NCI-H69 (cell line): ENCODE measurements around the gene MN1.

Experiments used
- DNase-seq: peaks from one replicate; lab custom pipeline; 2025; lab: John Stamatoyannopoulos, UW

Gene MN1

DNA sequence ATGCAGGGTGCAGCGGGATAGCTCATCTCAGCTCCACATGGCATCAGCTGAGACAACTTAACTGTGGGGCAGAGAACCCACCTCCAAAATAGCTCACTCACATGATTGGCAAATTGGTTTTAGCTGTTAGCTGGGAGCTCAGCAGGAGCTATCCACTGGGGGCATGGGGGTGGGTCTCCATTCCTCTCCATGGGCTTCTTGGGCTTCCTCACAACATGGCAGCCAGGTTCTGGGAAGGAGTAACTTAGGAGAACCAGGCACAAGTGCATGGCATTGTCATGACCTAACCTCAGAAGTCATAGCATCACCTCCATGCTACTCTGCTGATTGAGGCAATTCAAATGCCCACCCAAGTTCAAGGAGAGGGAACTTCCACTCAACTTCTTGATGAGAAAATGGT, 85.5 kb downstream of the MN1 start:
- no peak for DNase-seq

DNA sequence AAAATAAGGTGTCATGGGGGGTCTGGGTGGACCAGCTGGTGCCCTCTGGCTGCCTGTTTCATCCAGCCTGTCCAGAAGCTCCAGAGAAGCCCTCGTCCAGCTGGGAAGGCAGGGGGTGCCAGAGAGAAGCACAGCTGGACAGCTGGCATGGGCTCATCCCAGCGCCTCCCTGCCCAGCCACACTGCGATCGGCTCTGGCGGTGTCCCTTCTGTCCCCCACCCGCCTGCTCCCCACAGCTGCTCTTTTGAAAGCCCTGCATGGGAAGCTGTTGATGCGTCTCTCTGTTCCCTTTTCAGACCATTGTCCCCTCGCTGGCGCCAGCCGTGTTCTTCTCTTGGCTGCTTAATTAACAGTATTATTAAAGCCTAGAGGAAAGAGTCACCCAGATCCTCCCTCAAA, 86.5 kb downstream of the MN1 start:
- DNase-seq: peak; percentile 26

DNA sequence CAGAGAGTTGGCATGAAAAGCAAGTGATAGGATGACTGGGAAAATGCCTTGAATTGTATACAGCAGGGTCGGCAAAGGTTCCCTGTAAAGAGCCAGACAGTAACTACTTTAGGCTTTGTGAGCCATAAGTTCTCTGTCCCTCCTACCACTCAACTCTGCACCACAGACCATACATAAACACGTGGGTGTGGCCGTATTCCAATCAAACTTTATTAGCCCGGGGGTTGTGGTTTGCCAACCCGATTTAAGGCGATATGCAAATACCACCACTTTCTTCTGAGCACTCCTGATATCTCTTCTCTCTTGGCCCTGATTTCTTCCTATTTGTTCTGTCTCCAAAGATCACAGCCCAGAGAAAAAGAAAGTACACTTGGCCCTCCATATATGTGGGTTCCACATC, 87.5 kb downstream of the MN1 start:
- no peak for DNase-seq

DNA sequence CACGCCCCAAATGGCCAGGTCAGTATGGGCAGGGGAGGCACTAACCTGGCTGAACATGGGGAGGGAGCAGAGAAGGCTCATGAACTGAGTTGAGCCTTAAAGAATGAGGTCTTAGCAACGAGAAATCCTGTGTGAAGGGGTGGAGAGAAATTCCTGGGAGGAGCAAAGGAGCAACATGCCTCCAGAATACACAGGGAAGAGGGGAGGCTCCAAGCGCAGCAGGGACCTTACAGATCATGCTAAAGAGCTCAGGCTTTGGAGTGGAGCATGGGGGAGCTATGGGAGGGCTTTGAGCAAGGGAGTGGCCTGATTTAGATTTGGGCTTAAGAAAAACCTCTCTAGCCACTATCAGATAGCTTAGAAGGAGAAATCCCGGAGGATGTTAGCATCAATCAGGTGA, 88.1 kb downstream of the MN1 start:
- DNase-seq: no peak

DNA sequence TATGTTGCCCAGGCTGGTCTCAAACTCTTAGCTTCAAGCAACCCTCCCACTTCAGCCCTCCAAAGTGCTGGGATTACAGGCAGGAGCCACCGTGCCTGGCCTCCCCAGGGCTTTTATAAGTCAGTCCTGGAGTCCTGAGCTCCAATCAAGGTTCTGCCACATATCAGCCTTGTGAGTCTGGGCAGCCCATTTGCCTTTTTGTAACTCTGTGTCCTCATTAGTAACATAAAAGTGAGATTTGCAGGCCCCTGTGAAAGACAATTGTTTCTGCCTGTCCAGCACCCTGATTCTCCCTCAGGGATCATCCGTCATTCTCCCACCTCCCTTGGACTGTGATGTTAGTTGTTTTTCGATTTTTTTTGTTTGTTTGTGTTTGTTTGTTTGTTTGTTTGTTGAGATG, 89.8 kb downstream of the MN1 start:
- DNase-seq: no peak

DNA sequence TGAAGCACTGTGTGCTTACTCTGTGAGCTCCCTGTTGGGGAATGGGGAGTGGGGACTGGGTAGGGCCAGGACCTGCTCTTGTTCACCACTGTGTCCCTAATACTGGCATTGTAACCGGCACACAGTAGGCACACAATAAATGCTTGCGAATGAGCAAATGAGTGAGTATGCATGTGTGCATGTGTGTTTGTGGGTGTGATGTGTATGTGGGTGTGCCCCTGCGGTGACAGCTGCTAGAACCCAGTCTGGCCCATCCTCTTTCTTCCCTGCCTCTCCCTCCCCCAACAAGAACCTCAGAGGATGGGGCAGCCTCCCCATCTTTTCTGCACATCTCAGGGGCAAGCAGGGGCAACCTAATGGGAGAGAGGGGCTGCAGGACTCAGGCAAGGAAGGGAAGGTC, 90.5 kb downstream of the MN1 start:
- no peak for DNase-seq

DNA sequence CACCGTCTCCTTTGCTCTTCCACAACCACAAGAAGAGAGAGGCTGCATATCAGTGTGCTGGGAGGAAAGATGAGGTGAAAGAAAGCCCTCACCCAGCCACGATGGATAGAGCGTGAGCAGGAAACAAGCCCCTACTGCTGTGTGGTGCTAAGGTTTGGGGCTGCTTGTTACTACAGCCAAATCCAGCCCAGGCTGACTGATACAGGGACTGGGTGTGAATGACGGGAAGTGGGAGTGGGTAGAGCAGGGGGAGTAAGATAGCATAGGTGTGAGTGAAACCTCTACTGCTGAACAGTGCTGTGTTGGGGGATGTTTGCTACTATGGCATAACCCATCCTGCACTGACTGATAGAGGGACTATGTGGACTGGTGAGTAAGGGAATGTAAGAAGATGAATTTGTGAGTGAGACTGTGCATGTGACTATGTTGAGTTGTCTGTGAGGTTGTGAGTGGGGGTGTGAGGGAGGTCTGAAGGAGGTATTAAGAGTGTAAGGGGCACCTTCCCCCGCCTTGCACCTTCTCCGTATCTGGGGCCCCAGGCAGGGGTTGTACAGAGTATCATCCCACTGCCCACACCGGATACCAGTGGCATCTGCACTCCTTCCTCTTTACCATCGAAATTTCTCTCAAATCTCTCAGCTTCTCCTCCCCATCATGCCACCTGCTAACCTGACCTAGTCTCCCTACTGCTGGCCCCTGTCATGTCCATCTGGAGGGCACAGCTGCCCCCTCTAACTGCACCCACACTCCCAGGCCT, 91.5 kb downstream of the MN1 start:
- DNase-seq: no peak

DNA sequence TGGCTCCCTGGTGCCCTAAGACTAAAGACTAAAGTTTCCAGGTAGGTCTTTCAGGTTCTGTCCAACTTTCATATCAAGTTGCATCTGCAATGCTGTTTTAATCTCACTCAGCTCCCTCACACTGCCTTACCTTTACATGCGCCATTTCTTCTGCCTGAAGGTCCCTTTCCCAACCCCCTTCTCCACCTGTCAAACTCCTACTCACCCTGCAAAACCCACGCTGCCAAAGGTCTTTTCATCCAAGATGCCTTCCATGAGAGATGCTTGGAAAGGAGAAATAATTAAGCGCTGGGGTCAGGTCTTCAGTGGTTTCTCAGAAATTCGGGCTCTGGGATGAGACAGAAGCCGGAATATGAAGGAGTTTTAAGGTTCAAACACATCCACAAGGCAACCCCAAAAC, 95.1 kb downstream of the MN1 start:
- DNase-seq: no peak

DNA sequence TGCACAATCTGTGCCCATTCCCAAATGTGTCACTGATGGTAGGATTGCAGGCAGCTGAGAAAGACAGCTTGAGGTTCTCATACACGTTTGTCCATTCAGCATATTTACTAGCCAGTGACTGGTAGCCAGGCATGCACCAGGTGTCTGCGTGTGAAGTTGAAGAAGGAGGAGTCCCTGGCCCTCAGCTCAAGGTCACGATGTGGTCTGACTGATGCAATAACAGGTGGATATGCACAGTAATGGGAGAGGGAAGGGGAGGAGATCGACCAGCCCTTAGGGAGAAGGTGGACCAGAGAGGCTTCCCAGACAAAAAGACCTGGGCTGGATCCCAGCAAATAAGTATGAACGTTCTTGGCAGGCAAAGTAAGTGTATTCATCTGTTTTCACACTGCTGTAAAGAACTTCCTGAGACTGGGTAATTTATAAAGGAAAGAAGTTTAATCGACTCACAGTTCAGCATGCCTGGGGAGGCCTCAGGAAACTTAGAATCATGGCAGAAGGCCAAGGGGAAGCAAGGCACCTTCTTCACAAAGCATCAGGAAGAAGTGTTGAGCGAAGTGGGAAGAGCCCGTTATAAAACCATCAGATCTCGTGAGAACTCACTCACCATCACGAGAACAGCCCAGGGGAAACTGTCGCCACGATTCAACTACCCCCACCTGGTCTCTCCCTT, 96.0 kb downstream of the MN1 start:
- DNase-seq: peak; percentile 6

DNA sequence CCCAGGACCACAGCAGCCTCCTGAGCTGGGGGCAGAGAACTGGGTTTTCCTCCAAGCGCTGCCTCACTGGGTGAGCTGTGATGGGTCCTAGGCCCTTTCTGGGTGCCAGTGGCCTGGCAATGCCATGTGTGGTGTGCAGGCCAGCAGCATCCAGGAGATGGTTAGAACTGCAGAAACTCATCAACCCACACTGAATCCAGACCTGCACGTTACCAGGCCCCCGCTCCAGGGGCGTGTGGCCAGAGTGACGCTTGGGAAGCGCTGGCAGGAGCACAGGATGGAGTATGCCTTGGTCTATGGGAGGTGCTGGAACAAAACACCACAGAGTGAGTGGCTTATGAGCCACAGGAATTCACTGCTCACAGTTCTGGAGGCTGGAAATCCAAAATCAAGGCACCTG, 97.0 kb downstream of the MN1 start:
- DNase-seq: no peak

DNA sequence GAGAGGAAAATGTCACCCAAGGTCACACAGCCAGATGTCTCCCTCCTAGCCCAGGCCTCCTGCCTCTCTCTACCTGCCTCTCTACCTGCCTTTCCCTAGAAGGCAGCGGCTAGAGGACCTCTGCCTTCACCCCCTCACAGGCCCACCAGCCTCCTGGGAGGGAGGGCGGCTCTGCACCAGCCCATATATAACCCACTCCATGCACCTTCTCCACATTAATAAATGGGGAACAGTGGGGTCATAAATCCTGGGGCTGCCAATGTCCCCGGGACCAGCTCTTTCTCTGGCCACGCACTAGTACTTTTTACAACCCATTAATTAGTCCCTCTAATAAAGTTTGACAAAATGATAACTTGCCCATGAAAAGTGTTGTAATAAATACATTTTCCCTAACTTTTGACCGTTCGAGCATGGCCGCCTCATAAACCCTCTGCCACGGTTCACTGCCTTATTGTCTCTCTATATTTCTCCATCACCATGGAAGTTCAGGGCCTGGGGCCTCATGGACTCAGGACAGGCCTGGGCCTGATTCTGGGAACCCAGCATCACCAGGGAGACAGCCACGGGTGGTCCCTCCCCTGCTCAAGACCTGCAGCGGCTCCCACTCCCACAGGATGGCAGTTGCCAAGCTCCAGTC, 102.1 kb downstream of the MN1 start:
- no peak for DNase-seq

DNA sequence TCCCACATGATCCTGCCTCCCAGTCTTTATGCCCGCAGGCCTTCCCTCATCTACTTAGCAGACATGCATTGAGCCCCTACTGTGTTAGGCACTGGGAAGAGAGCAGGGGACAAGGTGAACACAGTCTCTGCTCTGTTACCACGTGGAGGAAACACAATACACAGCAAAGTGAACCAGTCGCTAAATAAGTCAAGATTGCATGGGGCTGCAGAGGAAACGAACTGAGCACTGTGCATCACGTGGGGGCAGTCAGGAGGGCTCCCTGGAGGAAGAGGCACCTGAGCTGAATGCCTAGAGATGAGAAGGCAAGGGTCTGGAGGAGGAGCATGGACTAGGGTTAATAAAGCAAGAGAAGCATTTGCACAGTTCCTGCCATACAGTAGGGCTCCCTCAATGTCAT, 102.7 kb downstream of the MN1 start:
- DNase-seq: no peak
